GM23248 (cell line): Measurements from ENCODE around the gene FCN2. TPM values are rescaled to one million over a fixed set of nuclear protein-coding genes. Genes with fewer than 3 reads are reported as not detected.

Experiments used
- DNase-seq: peaks from one replicate; pipeline ENCODE4 v3.0.0-alpha.2; 2015
- H2AFZ ChIP-seq: fragments of 200-600 bp; sonication (generic); 2 replicates; pipeline ENCODE4 v1.6.1; 2016; ENCODE audit warnings: antibody characterized with exemption
- H3F3A ChIP-seq: fragments of 200-600 bp; sonication (generic); 2 replicates; pipeline ENCODE4 v1.6.1; 2016; ENCODE audit warnings: mild to moderate bottlenecking, antibody characterized with exemption, mixed run types; ENCODE audit not compliant: insufficient read depth
- H3K27ac ChIP-seq: fragments of 200-600 bp; sonication (generic); 2 replicates; pipeline ENCODE4 v1.5.1; 2016; ENCODE audit warnings: mild to moderate bottlenecking
- H3K27me3 ChIP-seq: fragments of 200-600 bp; sonication (generic); replicated peaks from 2 replicates; pipeline ENCODE4 v1.6.1; 2016; ENCODE audit warnings: mild to moderate bottlenecking; ENCODE audit not compliant: insufficient read depth
- H3K36me3 ChIP-seq: fragments of 200-600 bp; sonication (generic); 2 replicates; pipeline ENCODE4 v1.6.1; 2016; ENCODE audit warnings: low read depth, mild to moderate bottlenecking
- H3K4me1 ChIP-seq: fragments of 200-600 bp; sonication (generic); 2 replicates; pipeline ENCODE4 v1.6.1; 2016; ENCODE audit warnings: mild to moderate bottlenecking; ENCODE audit not compliant: insufficient read depth
- H3K4me2 ChIP-seq: fragments of 200-600 bp; sonication (generic); one replicate; pipeline ENCODE4 v1.6.1; 2016; ENCODE audit warnings: mild to moderate bottlenecking; ENCODE audit not compliant: unreplicated experiment
- H3K4me3 ChIP-seq: fragments of 200-600 bp; sonication (generic); 2 replicates; pipeline ENCODE4 v1.5.1; 2016; ENCODE audit warnings: mild to moderate bottlenecking
- H3K79me2 ChIP-seq: fragments of 200-600 bp; sonication (generic); 2 replicates; pipeline ENCODE4 v1.6.1; 2016; ENCODE audit warnings: mild to moderate bottlenecking; ENCODE audit not compliant: insufficient read depth
- H3K9ac ChIP-seq: fragments of 200-600 bp; sonication (generic); 2 replicates; pipeline ENCODE4 v1.6.1; 2016; ENCODE audit warnings: mild to moderate bottlenecking
- H3K9me2 ChIP-seq: fragments of 200-600 bp; sonication (generic); 2 replicates; pipeline ENCODE4 v1.6.1; 2016; ENCODE audit warnings: mixed run types, mild to moderate bottlenecking, moderate library complexity; ENCODE audit not compliant: insufficient read depth
- H3K9me3 ChIP-seq: fragments of 200-600 bp; sonication (generic); one replicate; pipeline ENCODE4 v1.6.1; 2017; ENCODE audit warnings: low read depth
- H4K20me1 ChIP-seq: fragments of 200-600 bp; sonication (generic); 2 replicates; pipeline ENCODE4 v1.6.0; 2016; ENCODE audit not compliant: insufficient read depth
- EZH2 ChIP-seq: fragments of 200-600 bp; sonication (generic); IDR thresholded peaks from 2 replicates; pipeline ENCODE4 v1.6.1; 2018; ENCODE audit warnings: antibody characterized with exemption, mild to moderate bottlenecking; ENCODE audit not compliant: insufficient read depth, poor library complexity, severe bottlenecking
- EZH2phosphoT487 ChIP-seq: fragments of 200-600 bp; sonication (generic); IDR thresholded peaks from 2 replicates; pipeline ENCODE4 v1.6.1; 2018; ENCODE audit warnings: antibody characterized with exemption, moderate library complexity, mild to moderate bottlenecking, low read depth; ENCODE audit not compliant: insufficient read depth
- WGBS, 2 experiments: methylation state at CpG; one replicate each; pipeline ENCODE4 v1.1.6; 2015 to 2017; ENCODE audit warnings: low lambda C conversion rate in 2 of 2, low coverage in 1 of 2; ENCODE audit errors: missing lambda C conversion rate in 2 of 2; 5-methylcytosine and 5-hydroxymethylcytosine counted together
- in situ Hi-C: fragments of 300-500 bp; cut with MboI; formaldehyde crosslinking; loops from 2 replicates; pipeline ENCODE4 v1.15.0; 2020
- polyA plus RNA-seq: library from polyadenylated mRNA; unstranded; fragments of >200 nt; fragmentation: Nextera tagmentation; extraction: Ambion mirVana; gene quantifications from 2 replicates; pipeline ENCODE4 v1.2.1, GENCODE V29; 2016
- total RNA-seq: library from RNA; depleted of rRNA; stranded (reverse); fragments of >200 nt; shearing (Covaris generic); gene quantifications from 2 replicates; pipeline ENCODE4 v1.2.3, GENCODE V29; 2014

The FCN2 gene
- total and polyA plus RNA-seq, 2 experiments from 2014 or later, result not detected

DNA sequence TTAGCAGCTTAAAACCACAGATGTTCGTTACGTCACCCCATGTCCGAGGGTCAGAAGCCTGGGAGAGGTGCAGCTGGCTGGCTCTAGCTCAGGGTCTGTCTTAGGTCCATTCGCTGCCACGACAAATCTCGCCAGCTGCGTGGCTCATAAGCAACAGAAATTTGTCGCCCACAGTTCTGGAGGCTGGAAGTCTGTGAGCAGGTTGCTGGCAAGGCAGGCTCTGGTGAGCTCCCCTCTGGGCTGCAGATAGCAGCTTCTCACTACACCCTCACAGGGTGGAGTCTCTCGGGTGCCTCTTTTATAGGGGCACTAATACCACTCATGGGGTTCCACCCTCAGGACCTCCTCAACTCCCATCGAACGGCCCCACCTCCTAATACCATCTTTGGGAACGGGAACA, 40.1 kb upstream of the FCN2 start:
- H3K27me3 ChIP-seq, result no peaks in the 10 kb centered on the region
- in situ Hi-C loops, result no loop called here
- peaks cover 50% of the 10 kb centered on the region for H3F3A ChIP-seq
- 89 to 92% methylated on average over 12 of the region's 12 CpGs for WGBS, 2 experiments
- H3K4me1 ChIP-seq, result no peaks in the 10 kb centered on the region
- H3K27ac ChIP-seq, result no peak overlapping the region
- H3K9me3 ChIP-seq, result no peaks in the 10 kb centered on the region
- no peak for DNase-seq
- H4K20me1 ChIP-seq, result no peaks in the 10 kb centered on the region; the same call in 1 of the 2 replicates
- no peak overlapping the region for H2AFZ ChIP-seq
- H3K79me2 ChIP-seq, result peaks cover 13% of the 10 kb centered on the region; the same call in 1 of the 2 replicates
- no peaks in the 10 kb centered on the region for H3K9me2 ChIP-seq
- no peak overlapping the region for H3K4me3 ChIP-seq
- TF ChIP-seq EZH2phosphoT487, result no peak
- no peak for TF ChIP-seq EZH2
- H3K36me3 ChIP-seq, result peaks cover 58% of the 10 kb centered on the region
- no peak overlapping the region for H3K4me2 ChIP-seq
- H3K9ac ChIP-seq, result no peak overlapping the region

DNA sequence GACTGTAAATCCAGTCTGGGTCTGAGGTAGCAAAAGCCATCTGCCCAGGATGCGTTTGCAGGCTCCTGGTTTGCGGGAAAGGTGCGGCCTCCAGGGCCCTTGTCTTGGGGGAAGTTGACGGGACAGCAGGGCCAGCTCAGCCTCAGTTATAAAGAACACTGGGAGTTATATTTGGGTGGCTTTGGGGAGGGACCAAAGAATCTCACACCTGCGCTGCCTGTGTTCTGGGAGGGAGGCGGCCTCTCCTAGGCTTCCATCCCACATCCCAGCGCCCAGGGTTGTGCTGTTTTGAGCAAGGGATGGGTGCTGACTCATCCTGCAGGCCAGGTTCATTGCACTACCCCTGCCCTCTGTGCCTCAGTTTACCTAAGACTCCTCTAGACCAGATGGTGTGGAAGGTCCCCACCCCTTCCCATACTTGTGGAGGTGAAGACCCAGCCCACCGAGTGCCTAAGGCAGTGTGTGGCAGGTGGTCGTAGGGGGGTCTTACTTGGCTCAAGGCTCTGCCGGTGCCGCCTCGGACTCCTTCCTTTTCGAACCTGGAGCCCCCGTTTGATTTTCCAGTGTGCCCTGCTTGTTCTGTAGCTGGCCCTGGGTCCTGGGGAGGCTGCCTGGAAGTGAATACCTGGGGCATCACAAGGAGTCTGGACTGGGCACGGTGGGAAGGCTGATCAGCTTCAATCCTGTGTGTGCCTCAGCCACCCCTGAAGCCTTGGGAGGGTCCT, 39.3 kb upstream of the FCN2 start:
- Histone ChIP-seq H3F3A (peaks cover 58% of the 10 kb centered on the region), H4K20me1 (no peaks in the 10 kb centered on the region; the same call in 1 of the 2 replicates)

DNA sequence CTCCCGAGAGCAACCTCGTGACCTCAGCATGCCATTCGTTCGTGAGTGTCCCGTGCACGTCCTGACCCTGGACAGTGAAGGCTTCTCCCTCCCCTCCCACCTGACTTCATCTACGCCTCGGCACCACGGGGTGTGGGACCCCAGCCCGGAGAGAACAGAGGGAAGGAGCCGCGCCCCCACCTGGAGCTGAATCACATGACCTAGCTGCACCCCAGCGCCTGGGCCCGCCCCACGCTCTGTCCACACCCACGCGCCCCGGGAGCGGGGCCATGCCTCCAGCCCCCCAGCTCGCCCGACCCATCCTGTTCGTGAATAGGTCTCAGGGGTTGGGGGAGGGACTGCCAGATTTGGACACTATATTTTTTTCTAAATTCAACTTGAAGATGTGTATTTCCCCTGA, 38.3 kb upstream of the FCN2 start:
- TF ChIP-seq EZH2phosphoT487 (no peak), EZH2 (no peak)
- Histone ChIP-seq H3K27me3 (no peaks in the 10 kb centered on the region), H3K4me3 (no peak overlapping the region), H3K4me2 (no peak overlapping the region), H2AFZ (no peak overlapping the region), H3K27ac (no peak overlapping the region), H3K9me2 (no peaks in the 10 kb centered on the region), H3K79me2 (peaks cover 13% of the 10 kb centered on the region; the same call in 1 of the 2 replicates), H3K36me3 (peaks cover 61% of the 10 kb centered on the region), H4K20me1 (no peaks in the 10 kb centered on the region; the same call in 1 of the 2 replicates), H3F3A (peaks cover 61% of the 10 kb centered on the region), H3K9ac (no peak overlapping the region), H3K9me3 (no peaks in the 10 kb centered on the region), H3K4me1 (no peaks in the 10 kb centered on the region)
- 83 to 85% methylated on average over 19 to 22 of the region's 22 CpGs for WGBS, 2 experiments
- in situ Hi-C loops, result no loop called here
- DNase-seq, result no peak

More for the DNA sequence above, 39.3 kb upstream of the FCN2 start:
- Histone ChIP-seq H3K27ac (no peak overlapping the region), H3K36me3 (peaks cover 64% of the 10 kb centered on the region), H3K9me3 (no peaks in the 10 kb centered on the region), H3K27me3 (no peaks in the 10 kb centered on the region), H3K79me2 (peaks cover 13% of the 10 kb centered on the region; the same call in 1 of the 2 replicates), H3K9me2 (no peaks in the 10 kb centered on the region), H3K4me2 (no peak overlapping the region), H3K4me3 (no peak overlapping the region), H3K9ac (no peak overlapping the region), H3K4me1 (no peaks in the 10 kb centered on the region), H2AFZ (no peak overlapping the region)
- 84% methylated on average over 13 to 15 of the region's 15 CpGs for WGBS, 2 experiments
- TF ChIP-seq EZH2phosphoT487, result no peak
- TF ChIP-seq EZH2, result no peak
- in situ Hi-C loops, result no loop called here
- no peak for DNase-seq

DNA sequence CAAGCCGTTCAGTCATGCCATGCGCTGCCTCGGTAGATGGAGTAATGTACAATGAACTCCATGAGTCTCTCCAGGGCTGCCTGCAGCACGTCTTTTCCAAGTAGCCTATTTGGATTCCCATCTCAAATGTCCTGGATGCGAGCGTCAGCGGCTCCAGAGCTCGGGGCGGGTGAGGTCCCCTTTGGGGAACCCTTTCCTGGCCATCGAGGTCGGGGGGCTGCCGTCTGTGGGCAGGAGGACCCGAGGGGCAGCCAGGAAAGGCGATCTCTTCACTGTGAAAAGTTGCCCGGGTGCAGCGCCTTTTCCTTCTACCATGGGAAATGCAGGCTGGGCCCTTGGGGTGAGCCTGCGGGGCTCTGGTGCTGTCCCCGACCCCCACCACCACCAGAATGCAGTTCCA, 36.9 kb upstream of the FCN2 start:
- H2AFZ ChIP-seq, result no peak overlapping the region
- no peaks in the 10 kb centered on the region for H3K9me3 ChIP-seq
- H3F3A ChIP-seq, result peaks cover 60% of the 10 kb centered on the region
- H3K4me3 ChIP-seq, result no peak overlapping the region
- H3K9ac ChIP-seq, result no peak overlapping the region
- WGBS, 2 experiments, result 90 to 92% methylated on average over 18 of the region's 18 CpGs
- TF ChIP-seq EZH2 (no peak), EZH2phosphoT487 (no peak)
- DNase-seq, result no peak
- H4K20me1 ChIP-seq, result no peaks in the 10 kb centered on the region; the same call in 1 of the 2 replicates
- H3K79me2 ChIP-seq, result peaks cover 13% of the 10 kb centered on the region; the same call in 1 of the 2 replicates
- H3K27ac ChIP-seq, result no peak overlapping the region
- H3K36me3 ChIP-seq, result peaks cover 50% of the 10 kb centered on the region
- H3K27me3 ChIP-seq, result no peaks in the 10 kb centered on the region
- H3K4me1 ChIP-seq, result no peaks in the 10 kb centered on the region
- no peak overlapping the region for H3K4me2 ChIP-seq
- in situ Hi-C loops, result no loop called here
- H3K9me2 ChIP-seq, result no peaks in the 10 kb centered on the region
